Osteocyte (in vitro differentiated cells): ENCODE data around the gene RIGI. TPM values are rescaled to one million over a fixed set of nuclear protein-coding genes. Genes with fewer than 3 reads are reported as not detected.
A peak's percentile ranks its signal among the peaks of the same experiment; 100 is the strongest.

Experiments used
- DNase-seq: peaks from one replicate; pipeline ENCODE4 v3.0.0; 2021; ENCODE audit warnings: mixed read lengths; ENCODE audit not compliant: unreplicated experiment; ENCODE audit errors: extremely low spot score
- H3K27ac Mint-ChIP-seq: one replicate; pipeline ENCODE4 v1.8.0; 2021; ENCODE audit warnings: mild to moderate bottlenecking, mixed read lengths; ENCODE audit not compliant: unreplicated experiment
- H3K27me3 Mint-ChIP-seq: one replicate; pipeline ENCODE4 v1.8.0; 2021; ENCODE audit warnings: mixed read lengths; ENCODE audit not compliant: unreplicated experiment
- H3K36me3 Mint-ChIP-seq: one replicate; pipeline ENCODE4 v1.8.0; 2021; ENCODE audit warnings: mixed read lengths; ENCODE audit not compliant: unreplicated experiment
- H3K4me1 Mint-ChIP-seq: one replicate; pipeline ENCODE4 v1.8.0; 2021; ENCODE audit warnings: mixed read lengths; ENCODE audit not compliant: unreplicated experiment
- H3K4me3 Mint-ChIP-seq: one replicate; pipeline ENCODE4 v1.8.0; 2021; ENCODE audit warnings: mild to moderate bottlenecking, moderate library complexity, mixed read lengths; ENCODE audit not compliant: unreplicated experiment
- H3K9me3 Mint-ChIP-seq: one replicate; pipeline ENCODE4 v1.8.0; 2021; ENCODE audit warnings: mixed read lengths; ENCODE audit not compliant: unreplicated experiment
- total RNA-seq: library from RNA; stranded (reverse); gene quantifications from 2 replicates; pipeline ENCODE4 v1.2.1, GENCODE V29; 2021
- TF ChIP-seq, protein P1 (sequence below): fragments of 200-600 bp; sonication (generic); IDR thresholded peaks from 2 replicates; pipeline ENCODE4 v1.5.0; 2021; ENCODE audit warnings: antibody characterized with exemption, mild to moderate bottlenecking, moderate library complexity

RIGI gene
- total RNA-seq, 1 donor from 2014 or later, result 8.7 TPM

DNA sequence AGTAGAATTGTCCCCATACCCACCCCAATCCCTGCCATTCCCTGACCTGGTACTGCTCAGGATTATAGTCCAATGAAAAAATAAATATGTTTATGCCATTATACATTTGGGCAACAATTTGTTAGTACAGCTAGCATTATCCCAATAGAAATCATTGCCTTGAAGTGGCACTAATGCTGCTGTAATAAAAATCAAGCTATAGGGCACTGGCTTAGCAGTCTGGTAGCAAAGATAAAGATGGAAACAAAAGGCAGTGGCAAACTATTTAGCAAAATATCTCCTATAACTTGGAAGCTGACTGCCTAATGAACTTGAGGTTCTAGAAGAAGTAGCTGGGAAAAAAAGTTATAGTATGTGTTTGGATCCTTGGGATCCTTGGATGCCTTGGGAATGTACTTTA lies 28.6 kb upstream of the RIGI start:
- no peak for DNase-seq
- Mint-ChIP-seq H3K27ac (no peak overlapping the region), H3K36me3 (peaks cover 5% of the 10 kb centered on the region), H3K4me1 (peaks cover 16% of the 10 kb centered on the region), H3K27me3 (no peaks in the 10 kb centered on the region), H3K4me3 (no peak overlapping the region), H3K9me3 (no peaks in the 10 kb centered on the region)
- TF ChIP-seq, protein P1, sequence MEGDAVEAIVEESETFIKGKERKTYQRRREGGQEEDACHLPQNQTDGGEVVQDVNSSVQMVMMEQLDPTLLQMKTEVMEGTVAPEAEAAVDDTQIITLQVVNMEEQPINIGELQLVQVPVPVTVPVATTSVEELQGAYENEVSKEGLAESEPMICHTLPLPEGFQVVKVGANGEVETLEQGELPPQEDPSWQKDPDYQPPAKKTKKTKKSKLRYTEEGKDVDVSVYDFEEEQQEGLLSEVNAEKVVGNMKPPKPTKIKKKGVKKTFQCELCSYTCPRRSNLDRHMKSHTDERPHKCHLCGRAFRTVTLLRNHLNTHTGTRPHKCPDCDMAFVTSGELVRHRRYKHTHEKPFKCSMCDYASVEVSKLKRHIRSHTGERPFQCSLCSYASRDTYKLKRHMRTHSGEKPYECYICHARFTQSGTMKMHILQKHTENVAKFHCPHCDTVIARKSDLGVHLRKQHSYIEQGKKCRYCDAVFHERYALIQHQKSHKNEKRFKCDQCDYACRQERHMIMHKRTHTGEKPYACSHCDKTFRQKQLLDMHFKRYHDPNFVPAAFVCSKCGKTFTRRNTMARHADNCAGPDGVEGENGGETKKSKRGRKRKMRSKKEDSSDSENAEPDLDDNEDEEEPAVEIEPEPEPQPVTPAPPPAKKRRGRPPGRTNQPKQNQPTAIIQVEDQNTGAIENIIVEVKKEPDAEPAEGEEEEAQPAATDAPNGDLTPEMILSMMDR, result no peak

DNA sequence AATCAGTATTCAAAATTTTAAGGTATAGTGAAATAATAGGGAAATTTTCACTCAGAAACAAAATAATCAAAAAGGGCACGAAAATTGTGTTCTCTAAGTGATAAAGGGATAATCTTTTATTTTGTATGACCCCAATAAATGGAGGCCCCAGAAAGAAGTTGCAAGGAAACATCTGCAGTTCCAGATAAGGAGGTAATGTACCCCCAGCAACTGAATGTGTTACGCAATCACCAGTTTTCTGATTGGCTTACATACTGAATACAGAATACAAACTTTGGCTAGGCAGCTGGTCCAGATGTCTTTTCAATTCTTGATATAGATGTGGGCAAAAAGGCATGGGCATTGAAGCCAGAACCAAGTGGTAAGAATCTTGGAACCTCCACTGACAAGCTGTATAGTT lies 28.1 kb upstream of the RIGI start:
- DNase-seq, result no peak

DNA sequence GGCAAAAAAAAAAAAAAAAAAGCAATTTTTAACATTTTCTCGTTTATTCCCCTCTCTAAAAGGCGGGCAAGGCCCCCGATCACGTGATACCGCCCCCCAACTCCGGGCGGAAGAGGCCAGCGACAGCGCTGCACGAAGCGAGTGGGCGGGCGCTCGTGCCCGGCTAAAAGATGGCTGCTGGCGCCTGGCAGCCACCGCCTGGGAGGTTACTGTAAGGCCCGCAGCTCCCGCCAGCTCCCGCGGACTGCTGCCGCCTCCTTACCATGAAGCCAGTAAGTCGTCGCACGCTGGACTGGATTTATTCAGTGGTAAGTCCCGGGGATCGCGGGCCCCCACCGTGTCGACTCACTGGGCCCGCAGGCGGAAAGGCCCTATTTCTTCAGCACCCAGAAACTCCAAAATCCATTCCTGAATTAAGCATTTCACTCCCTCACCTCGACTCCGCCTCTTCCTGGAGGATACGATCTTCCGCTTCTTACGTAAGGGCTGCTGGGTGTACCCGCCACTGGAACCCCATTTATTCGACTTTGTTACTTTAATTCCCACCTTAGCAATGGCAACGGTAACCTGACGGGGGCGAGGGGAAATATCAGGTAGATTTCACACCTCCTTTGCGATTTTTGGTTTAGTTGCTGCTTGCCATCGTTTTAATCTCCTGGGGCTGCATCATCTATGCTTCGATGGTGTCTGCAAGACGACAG lies 26.3 kb upstream of the RIGI start, which contains the start of the genes SMIM27 and TOPORS:
TSS of gene SMIM27 (plus strand) at position 156 of the 701 bp plus-strand sequence. CDS start at position 264, 108 bp downstream.
TSS of gene TOPORS (minus strand) at position 415 of the 701 bp plus-strand sequence. CDS start at position 265, 150 bp downstream.
- Mint-ChIP-seq H3K4me1 (peaks cover 28% of the 10 kb centered on the region), H3K9me3 (no peaks in the 10 kb centered on the region), H3K27me3 (no peaks in the 10 kb centered on the region), H3K36me3 (peaks cover 9% of the 10 kb centered on the region), H3K4me3 (peak within 1 kb of the TSS; percentile 92), H3K27ac (peak within 1 kb of the TSS; percentile 97)
- TF ChIP-seq, protein P1, result no peak
- peak; percentile 94 for DNase-seq

More for the DNA sequence above, 28.1 kb upstream of the RIGI start:
- peaks cover 5% of the 10 kb centered on the region for H3K36me3 Mint-ChIP-seq
- H3K4me3 Mint-ChIP-seq, result peak overlapping the region; percentile 46
- peaks cover 20% of the 10 kb centered on the region for H3K4me1 Mint-ChIP-seq
- H3K9me3 Mint-ChIP-seq, result no peaks in the 10 kb centered on the region
- H3K27ac Mint-ChIP-seq, result no peak overlapping the region
- TF ChIP-seq, protein P1, result no peak
- H3K27me3 Mint-ChIP-seq, result no peaks in the 10 kb centered on the region

DNA sequence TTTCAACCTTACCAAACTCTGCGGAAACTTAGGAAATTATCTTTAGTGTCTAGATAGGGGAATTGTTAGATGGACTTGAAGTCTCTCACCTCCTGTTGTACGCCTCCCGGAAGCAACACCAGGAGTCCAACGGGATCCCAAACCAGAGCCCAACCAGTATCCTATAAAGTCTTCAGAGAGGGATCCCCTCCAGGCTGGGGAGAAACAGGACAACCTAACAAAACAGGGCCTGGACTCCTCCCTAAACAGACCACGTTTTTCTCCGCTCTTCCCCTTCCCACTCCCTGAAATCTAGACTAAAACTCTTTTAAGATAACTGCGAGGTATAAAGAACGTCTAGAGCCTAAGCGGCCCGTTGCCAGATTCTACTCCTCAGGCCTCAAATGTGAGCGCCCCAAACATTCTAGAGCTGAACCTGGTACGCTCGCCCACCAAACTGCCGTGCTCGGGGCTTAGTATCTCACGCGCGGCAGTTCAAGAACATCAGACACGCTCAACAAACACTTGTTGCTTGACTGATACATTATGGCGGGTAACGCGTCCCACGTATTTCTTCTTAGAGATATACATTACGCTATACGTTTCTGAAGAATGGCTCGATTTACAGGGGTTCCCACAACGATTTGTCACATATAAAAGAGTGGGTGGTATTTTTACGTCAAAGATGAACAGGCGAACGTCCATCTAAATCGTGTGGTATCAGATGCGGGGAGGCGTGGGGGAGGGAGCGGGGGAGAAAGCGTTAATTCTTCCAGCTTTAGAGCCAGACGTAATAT lies 25.5 kb upstream of the RIGI start:
- no peaks in the 10 kb centered on the region for H3K9me3 Mint-ChIP-seq
- H3K36me3 Mint-ChIP-seq, result peaks cover 15% of the 10 kb centered on the region
- DNase-seq, result no peak
- TF ChIP-seq, protein P1, result no peak
- peak overlapping the region; percentile 92 for H3K4me3 Mint-ChIP-seq
- H3K27me3 Mint-ChIP-seq, result no peaks in the 10 kb centered on the region
- peaks cover 31% of the 10 kb centered on the region for H3K4me1 Mint-ChIP-seq
- peak overlapping the region; percentile 97 for H3K27ac Mint-ChIP-seq
